Hepatocyte (in vitro differentiated cells): ENCODE measurements around the gene OR5K2. TPM values are rescaled to one million over a fixed set of nuclear protein-coding genes. Genes with fewer than 3 reads are reported as not detected.

Source experiments
- DNase-seq: peaks from one replicate; pipeline ENCODE4 v3.0.0-alpha.2; 2016; ENCODE audit warnings: low spot score
- H2AFZ ChIP-seq: fragments of 200-600 bp; sonication (generic); 2 replicates; pipeline ENCODE4 v1.6.0; 2016; ENCODE audit warnings: antibody characterized with exemption, mild to moderate bottlenecking
- H3K27ac ChIP-seq: fragments of 200-600 bp; sonication (generic); 2 replicates; pipeline ENCODE4 v1.5.1; 2016; ENCODE audit warnings: mild to moderate bottlenecking
- H3K27me3 ChIP-seq: fragments of 200-600 bp; sonication (generic); 2 replicates; pipeline ENCODE4 v1.6.1; 2016
- H3K36me3 ChIP-seq: fragments of 200-600 bp; sonication (generic); replicated peaks from 2 replicates; pipeline ENCODE4 v1.5.1; 2016; ENCODE audit warnings: low read depth; ENCODE audit not compliant: insufficient read depth
- H3K4me1 ChIP-seq: fragments of 200-600 bp; sonication (generic); 2 replicates; pipeline ENCODE4 v1.5.1; 2016; ENCODE audit warnings: mild to moderate bottlenecking, moderate library complexity; ENCODE audit not compliant: insufficient read depth
- H3K4me2 ChIP-seq: fragments of 200-600 bp; sonication (generic); 2 replicates; pipeline ENCODE4 v1.6.0; 2016
- H3K4me3 ChIP-seq: fragments of 200-600 bp; sonication (generic); 2 replicates; pipeline ENCODE4 v1.5.1; 2016; ENCODE audit warnings: mild to moderate bottlenecking
- H3K79me2 ChIP-seq: fragments of 200-600 bp; sonication (generic); 2 replicates; pipeline ENCODE4 v1.6.0; 2017; ENCODE audit warnings: mild to moderate bottlenecking
- H3K9me2 ChIP-seq: fragments of 200-600 bp; sonication (generic); replicated peaks from 2 replicates; pipeline ENCODE4 v1.6.0; 2017; ENCODE audit warnings: mild to moderate bottlenecking; ENCODE audit not compliant: insufficient read depth
- H3K9me3 ChIP-seq: fragments of 200-600 bp; sonication (generic); 2 replicates; pipeline ENCODE4 v1.5.1; 2016; ENCODE audit warnings: low read depth, mild to moderate bottlenecking
- H4K20me1 ChIP-seq: fragments of 200-600 bp; sonication (generic); 2 replicates; pipeline ENCODE4 v1.6.0; 2016; ENCODE audit warnings: mild to moderate bottlenecking; ENCODE audit not compliant: insufficient read depth, poor library complexity, severe bottlenecking
- EZH2 ChIP-seq: fragments of 200-600 bp; sonication (generic); IDR thresholded peaks from 2 replicates; pipeline ENCODE4 v1.6.1; 2016; ENCODE audit warnings: antibody characterized with exemption, mild to moderate bottlenecking, borderline replicate concordance
- EZH2phosphoT487 ChIP-seq: fragments of 200-600 bp; sonication (generic); IDR thresholded peaks from one replicate; pipeline ENCODE4 v1.6.1; 2018; ENCODE audit warnings: antibody characterized with exemption, mild to moderate bottlenecking, low read depth, moderate library complexity; ENCODE audit not compliant: unreplicated experiment, severe bottlenecking
- WGBS: methylation state at CpG from one replicate; pipeline ENCODE4 v1.1.6; 2016; ENCODE audit warnings: low lambda C conversion rate; ENCODE audit errors: missing lambda C conversion rate; 5-methylcytosine and 5-hydroxymethylcytosine counted together
- polyA plus RNA-seq: library from polyadenylated mRNA; unstranded; fragments of >200 nt; fragmentation: Nextera tagmentation; extraction: Ambion mirVana; gene quantifications from 2 replicates; pipeline ENCODE4 v1.2.1, GENCODE V29; 2016
- small RNA-seq: library from RNA; depleted of rRNA; stranded (forward); fragments of <200 nt; gene quantifications from one replicate; pipeline ENCODE3, GENCODE V24; 2014
- total RNA-seq: library from RNA; depleted of rRNA; stranded (reverse); fragments of >200 nt; gene quantifications from 2 replicates; pipeline ENCODE4 v1.2.3, GENCODE V29; 2014
- TF ChIP-seq, protein P1 (sequence below): fragments of 200-600 bp; sonication (generic); IDR thresholded peaks from 2 replicates; pipeline ENCODE4 v1.5.1; 2016; ENCODE audit warnings: antibody characterized with exemption, mild to moderate bottlenecking; ENCODE audit not compliant: poor library complexity

OR5K2 gene
- total and polyA plus RNA-seq, 2 experiments from 2014 or later = not detected

- Histone ChIP-seq H3K9me3 (no peaks in the 10 kb centered on the region), H3K36me3 (no peaks in the 10 kb centered on the region), H3K4me3 (no peak overlapping the region), H3K27me3 (no peaks in the 10 kb centered on the region), H2AFZ (no peak overlapping the region), H3K9me2 (no peaks in the 10 kb centered on the region), H3K27ac (no peak overlapping the region), H3K79me2 (no peaks in the 10 kb centered on the region), H3K4me1 (no peaks in the 10 kb centered on the region), H3K4me2 (no peak overlapping the region), H4K20me1 (no peaks in the 10 kb centered on the region)
- DNase-seq = no peak
- TF ChIP-seq EZH2phosphoT487 = no peak
- TF ChIP-seq, protein P1, sequence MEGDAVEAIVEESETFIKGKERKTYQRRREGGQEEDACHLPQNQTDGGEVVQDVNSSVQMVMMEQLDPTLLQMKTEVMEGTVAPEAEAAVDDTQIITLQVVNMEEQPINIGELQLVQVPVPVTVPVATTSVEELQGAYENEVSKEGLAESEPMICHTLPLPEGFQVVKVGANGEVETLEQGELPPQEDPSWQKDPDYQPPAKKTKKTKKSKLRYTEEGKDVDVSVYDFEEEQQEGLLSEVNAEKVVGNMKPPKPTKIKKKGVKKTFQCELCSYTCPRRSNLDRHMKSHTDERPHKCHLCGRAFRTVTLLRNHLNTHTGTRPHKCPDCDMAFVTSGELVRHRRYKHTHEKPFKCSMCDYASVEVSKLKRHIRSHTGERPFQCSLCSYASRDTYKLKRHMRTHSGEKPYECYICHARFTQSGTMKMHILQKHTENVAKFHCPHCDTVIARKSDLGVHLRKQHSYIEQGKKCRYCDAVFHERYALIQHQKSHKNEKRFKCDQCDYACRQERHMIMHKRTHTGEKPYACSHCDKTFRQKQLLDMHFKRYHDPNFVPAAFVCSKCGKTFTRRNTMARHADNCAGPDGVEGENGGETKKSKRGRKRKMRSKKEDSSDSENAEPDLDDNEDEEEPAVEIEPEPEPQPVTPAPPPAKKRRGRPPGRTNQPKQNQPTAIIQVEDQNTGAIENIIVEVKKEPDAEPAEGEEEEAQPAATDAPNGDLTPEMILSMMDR = no peak
- no peak for TF ChIP-seq EZH2
- 88% methylated on average over 1 of the region's 1 CpG for WGBS
Observed at GRCh38 chr3:98541695-98542094, 44.2 kb downstream of the OR5K2 start.

DNA sequence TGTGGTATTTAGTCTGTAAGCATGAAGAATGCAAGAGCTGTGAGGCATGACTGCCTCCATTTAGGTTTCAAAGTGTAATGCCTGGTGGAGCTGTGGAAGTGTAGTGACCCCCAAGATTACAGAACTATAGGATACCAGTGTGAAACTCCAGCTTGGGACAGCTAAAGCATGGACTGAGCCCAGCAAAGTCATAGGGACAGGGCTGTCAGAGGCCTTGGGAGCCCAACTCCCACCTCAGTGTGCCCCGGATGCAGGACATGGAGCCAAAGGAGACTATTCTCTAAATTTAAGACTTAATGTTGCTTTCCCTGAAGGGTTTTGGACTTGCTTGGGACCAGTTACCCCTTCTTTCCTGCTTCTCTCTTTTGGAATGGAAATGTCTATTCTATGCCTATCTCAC, 45.1 kb downstream of the OR5K2 start:
- 91% methylated on average over 1 of the region's 1 CpG for WGBS
- no peaks in the 10 kb centered on the region for H3K9me3 ChIP-seq

GRCh38 chr3:98545940-98546339, 48.5 kb downstream of the OR5K2 start:
- Histone ChIP-seq H4K20me1 (no peaks in the 10 kb centered on the region), H3K9me2 (no peaks in the 10 kb centered on the region), H3K9me3 (no peaks in the 10 kb centered on the region), H3K27me3 (no peaks in the 10 kb centered on the region), H3K79me2 (no peaks in the 10 kb centered on the region), H2AFZ (no peak overlapping the region), H3K4me3 (no peak overlapping the region), H3K27ac (no peak overlapping the region), H3K36me3 (no peaks in the 10 kb centered on the region), H3K4me2 (no peak overlapping the region), H3K4me1 (no peaks in the 10 kb centered on the region)
- TF ChIP-seq, protein P1 = no peak
- TF ChIP-seq EZH2phosphoT487 (no peak), EZH2 (no peak)
- WGBS = 91% methylated on average over 5 of the region's 5 CpGs
- no peak for DNase-seq

More for the DNA sequence above, 45.1 kb downstream of the OR5K2 start:
- no peaks in the 10 kb centered on the region for H3K9me2 ChIP-seq
- no peaks in the 10 kb centered on the region for H3K79me2 ChIP-seq
- no peak overlapping the region for H3K4me2 ChIP-seq
- DNase-seq = no peak
- H3K4me1 ChIP-seq = no peaks in the 10 kb centered on the region
- no peak overlapping the region for H2AFZ ChIP-seq
- H3K36me3 ChIP-seq = no peaks in the 10 kb centered on the region
- TF ChIP-seq EZH2phosphoT487 (no peak), EZH2 (no peak)
- TF ChIP-seq, protein P1 = no peak
- H3K27ac ChIP-seq = no peak overlapping the region
- H3K4me3 ChIP-seq = no peak overlapping the region
- H4K20me1 ChIP-seq = no peaks in the 10 kb centered on the region
- no peaks in the 10 kb centered on the region for H3K27me3 ChIP-seq

Small RNAs within 50 kb of the gene (small RNA-seq; reads per million reads assigned to genes)
- not detected for gene RPL38P4

Other genes with a start within 250 kb of the OR5K2 start
- not detected in 2 replicates for gene OR5H6, start 233.4 kb upstream of the OR5K2 start, total RNA-seq
- 0.16 TPM in 1 of 2 replicates, not detected in the other for gene OR5H6, start 233.4 kb upstream of the OR5K2 start, polyA plus RNA-seq
- not detected in 2 replicates for gene OR5H2, start 215.2 kb upstream of the OR5K2 start, total RNA-seq
- gene OR5H2, start 215.2 kb upstream of the OR5K2 start, polyA plus RNA-seq = not detected in 2 replicates
- gene OR5K4, start 143.8 kb upstream of the OR5K2 start, total RNA-seq = not detected in 2 replicates
- gene OR5K4, start 143.8 kb upstream of the OR5K2 start, polyA plus RNA-seq = not detected in 2 replicates
- not detected in 2 replicates for gene OR5K3, start 107.0 kb upstream of the OR5K2 start, total RNA-seq
- not detected in 2 replicates for gene OR5K3, start 107.0 kb upstream of the OR5K2 start, polyA plus RNA-seq
- gene OR5K1, start 34.5 kb upstream of the OR5K2 start, total RNA-seq = not detected in 2 replicates
- not detected in 2 replicates for gene OR5K1, start 34.5 kb upstream of the OR5K2 start, polyA plus RNA-seq
- 89.2 and 105 TPM in 2 replicates for gene CLDND1, start 25.2 kb downstream of the OR5K2 start, total RNA-seq
- gene CLDND1, start 25.2 kb downstream of the OR5K2 start, polyA plus RNA-seq = 70.1 and 84.8 TPM in 2 replicates
- not detected in 2 replicates for gene GPR15, start 34.3 kb downstream of the OR5K2 start, total RNA-seq
- not detected in 2 replicates for gene GPR15, start 34.3 kb downstream of the OR5K2 start, polyA plus RNA-seq
- 18.6 and 30.1 TPM in 2 replicates for gene CPOX, start 95.9 kb downstream of the OR5K2 start, total RNA-seq
- gene CPOX, start 95.9 kb downstream of the OR5K2 start, polyA plus RNA-seq = 12.3 and 14.3 TPM in 2 replicates